NCI-H1417 (cell line): ENCODE results near the gene COL11A1.
"Not testable (repeated sequence)": the region's sequence is repeated elsewhere in the genome, so short reads cannot be mapped to it uniquely, and the experiment has no call there.

Experiments
- DNase-seq, 3 experiments: peaks; one replicate each; lab custom pipeline; 2025; lab: John Stamatoyannopoulos, UW

COL11A1 gene

DNA sequence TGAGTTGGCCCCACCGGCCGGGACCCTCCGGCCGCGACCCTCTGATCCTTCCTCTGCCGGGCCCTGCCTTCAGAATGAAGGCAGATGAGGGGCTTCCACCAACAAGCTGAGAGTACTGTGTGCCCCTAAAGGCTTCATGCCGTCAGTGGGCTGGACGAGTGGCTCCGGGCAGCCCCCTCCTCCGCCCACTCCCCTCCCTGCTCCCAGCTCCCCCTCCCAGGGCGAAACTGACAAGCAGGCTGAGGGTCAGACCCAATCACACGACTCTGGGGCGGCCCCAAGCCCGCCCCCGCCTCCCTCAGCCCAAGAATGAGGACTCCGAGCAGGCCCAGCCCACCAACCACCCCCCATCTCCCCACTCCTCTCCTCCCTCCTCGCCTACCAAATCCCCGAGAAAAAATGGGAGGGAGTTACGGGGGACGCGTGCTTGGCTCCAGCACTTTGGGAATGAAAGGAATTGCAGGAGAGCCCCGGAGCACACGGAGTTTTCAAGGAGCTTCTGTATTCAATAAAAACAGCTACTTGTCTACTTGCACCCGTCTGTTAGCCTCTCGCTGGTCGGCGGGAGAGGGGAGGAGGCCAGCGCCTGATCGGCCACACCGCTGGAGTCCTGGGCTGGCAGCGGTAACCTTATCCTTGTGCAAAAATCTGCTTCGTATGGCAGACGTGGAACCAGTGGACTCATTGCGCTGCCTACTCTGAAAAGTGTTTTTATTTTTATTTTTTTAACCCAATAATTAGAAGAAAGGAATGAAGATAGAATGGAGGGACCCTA lies at the start of gene COL11A1:
TSS of gene COL11A1 (minus strand) at position 147 of the 775 bp plus-strand sequence. CDS start 344 bp downstream, outside the sequence.
- DNase-seq = no peak

DNA sequence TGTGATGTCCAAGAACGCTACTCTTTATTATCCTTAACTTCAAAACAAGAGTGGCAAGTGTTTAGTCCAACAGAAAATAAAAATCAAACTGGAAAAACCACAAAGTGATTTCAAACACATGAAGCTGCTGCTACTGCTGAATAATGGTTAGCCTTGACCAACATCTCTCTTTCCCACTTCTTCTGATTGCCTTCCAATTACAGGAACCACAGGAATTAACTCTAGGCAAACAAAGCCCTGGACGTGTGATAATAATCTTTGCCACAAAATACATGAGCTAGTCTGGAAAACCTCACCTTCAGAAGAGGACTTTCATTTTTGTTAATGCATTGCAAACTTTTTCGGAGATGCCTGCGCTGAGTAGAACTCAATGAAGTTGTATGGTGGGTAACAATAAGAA lies 48.6 kb upstream of the COL11A1 start:
- DNase-seq = no peak

DNA sequence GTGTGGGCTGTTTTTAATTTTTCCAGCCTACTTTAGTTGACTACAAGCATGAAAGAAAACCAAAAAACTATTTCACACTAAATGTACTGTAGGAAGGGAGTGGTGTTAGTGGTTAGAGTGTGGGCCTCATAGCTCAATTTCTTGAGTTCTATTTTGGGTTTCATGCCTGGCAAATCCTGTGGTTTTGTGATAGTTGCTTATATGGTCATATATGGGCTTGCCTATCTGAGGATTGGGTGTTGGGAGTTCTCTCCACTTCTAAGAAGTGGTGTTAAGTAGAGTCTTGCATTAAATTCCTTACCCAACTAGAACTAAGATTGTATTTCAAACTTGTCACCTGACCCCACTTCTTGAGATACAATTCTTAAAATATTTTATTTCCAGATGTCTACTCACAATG lies 37.8 kb upstream of the COL11A1 start:
- DNase-seq = no peak

DNA sequence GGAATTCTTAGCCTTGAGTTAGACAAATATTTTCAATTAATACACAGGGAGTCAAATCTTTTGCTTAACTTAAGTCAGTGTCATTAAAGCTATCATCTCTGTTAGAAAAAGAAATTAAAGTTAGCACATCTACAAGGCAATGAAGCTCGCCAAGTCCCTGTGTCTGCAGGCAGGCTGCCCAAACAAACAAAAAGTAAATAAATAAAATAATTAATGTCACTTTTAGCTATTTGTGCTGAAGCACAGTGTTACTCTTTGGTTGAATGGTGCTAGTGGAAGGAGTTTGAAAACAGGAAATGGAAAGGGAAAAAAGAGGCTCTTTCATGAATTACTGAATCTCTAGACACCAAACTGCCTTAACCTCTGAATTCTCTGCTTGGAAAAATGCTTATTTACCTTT lies 37.1 kb upstream of the COL11A1 start:
- peak in 1 of 3 experiments; percentile 9 for DNase-seq

DNA sequence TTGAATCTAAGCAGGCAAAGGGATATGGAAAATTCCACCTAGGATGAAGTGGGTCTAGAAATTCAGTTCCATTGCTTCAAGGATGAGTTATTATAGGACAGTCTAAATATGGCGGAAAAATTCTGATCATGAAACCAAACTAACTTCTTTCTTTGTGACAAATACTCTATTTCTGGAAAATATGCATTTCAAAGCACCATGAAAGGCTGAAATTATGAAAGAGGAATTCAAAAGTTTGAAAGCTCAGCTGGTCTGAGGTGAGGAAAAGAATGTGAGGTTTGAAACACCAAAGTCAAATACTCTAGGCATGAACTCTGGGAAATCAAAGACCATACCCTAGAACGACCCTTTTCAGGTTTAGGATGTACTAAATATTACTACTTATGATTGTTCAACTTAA lies 36.4 kb upstream of the COL11A1 start:
- DNase-seq = no peak

DNA sequence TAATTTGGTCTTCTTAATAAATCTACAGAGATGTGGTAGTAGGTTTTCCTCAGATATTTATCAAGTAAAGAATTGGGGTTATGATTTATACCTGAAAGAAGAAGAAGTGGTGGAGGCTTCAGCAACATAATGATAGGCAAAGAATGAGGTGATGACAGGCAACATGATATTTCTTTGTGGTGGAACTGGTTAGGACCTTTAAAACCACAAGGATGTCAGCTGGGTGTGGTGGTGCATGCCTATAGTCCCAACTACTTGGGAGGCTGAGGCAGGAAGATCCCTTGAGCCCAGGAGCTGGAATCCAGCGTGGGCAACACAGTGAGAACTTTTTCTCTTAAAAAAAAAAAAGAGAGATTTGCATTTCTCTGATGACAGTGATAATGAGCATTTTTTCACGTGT lies 34.1 kb upstream of the COL11A1 start:
- DNase-seq = no peak

DNA sequence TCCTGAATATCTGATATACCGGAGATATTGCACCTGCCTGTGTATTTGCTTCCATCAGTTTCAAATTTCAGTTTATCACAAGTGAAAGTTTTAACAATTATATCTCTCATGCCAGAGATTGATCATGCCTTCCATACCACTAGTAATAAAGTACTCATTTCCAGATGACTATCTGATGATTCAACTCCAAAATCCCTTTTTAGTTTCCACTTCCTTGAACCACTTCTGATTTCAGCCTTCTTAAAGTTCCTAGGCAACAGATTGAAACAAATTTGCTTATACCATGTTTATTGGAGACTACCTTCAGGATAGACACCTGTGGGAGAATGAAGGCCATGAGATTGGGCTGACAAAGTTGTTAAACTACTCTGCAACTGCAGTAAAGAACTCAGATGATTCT lies 21.5 kb upstream of the COL11A1 start:
- DNase-seq = no peak

DNA sequence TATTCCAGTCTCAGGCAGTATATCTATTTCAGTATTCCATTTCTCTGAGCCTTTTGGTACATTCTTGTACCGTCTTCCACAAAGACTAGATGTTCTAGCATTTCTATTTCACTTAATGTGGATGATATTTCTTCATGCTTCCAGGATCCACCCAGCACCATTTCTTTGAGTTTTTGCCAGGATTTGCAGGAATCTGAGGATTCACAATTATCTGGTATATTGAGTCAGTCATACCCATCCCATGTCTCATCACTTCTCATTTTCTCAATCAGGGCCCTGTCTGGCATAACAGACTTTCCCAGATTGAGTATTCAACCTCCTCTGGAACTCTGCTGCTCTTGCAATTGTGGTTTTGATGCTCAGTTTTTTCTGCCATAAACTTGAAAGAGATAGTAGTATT lies 20.9 kb upstream of the COL11A1 start:
- no peak for DNase-seq

DNA sequence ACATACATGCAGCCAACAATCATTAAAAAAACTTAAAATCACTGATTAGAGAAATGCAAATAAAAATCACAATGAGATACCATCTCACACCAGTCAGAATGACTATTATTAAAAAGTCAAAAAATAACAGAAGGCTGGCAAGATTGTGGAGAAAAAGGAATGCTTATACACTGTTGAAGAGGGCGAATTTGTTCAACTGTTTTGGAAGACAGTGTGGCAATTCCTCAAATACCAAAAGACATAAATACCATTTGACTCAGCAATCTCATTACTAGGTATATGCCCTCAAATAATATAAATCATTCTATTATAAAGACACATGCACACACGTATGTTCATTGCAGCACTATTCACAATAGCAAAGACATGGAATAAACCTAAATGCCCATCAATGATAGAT lies 19.9 kb upstream of the COL11A1 start:
- DNase-seq = not testable (repeated sequence)

DNA sequence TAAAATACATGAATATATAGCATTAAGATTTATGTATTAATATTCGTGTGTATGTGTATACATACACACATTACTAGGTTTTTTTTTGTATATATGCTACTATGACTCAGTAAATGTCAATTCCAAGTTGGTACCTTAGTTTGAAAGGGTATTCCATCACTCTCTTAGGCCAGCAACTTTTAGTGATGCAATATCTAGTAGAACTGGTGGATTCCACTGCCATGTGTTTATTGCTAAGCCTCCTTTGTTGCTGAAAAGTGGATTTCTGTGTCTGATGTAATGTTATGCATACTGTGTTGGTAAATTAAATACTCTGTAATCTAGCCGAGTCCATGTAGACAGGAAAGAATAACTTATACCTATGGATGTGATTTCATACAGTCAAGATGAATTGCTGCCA lies 16.9 kb upstream of the COL11A1 start:
- no peak for DNase-seq

DNA sequence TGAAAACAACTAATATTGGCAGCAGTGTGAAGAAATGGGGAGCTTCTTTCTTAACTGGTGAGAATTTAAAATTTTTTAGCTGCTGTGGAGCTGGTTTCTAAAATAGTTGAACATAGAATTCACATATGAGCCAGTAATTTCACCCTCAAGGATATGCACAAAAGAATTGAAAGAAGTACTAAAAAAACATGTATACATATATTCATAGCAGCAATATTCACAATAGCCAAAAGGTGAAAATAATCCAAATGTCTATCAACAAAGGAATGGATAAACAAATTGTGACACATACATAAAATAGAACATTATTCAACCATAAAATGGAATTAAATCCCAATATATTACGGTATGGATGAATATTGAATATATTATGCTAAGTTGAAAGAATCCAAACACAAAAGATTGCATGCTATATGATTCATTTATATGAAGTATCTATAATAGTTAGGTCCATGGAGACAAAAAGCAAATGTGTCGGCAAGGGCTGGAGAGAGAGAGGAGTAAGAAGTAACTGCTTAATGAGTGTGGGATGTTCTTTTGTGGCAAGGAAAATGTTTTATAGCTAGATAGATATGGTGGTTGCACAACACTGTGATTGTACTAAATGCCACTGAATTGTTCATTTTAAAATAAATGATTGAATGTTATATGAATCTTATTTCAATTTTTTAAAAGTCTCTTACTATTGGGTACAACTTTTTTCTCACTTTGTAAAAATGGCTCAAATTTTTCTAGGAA lies 14.8 kb upstream of the COL11A1 start:
- no peak for DNase-seq

DNA sequence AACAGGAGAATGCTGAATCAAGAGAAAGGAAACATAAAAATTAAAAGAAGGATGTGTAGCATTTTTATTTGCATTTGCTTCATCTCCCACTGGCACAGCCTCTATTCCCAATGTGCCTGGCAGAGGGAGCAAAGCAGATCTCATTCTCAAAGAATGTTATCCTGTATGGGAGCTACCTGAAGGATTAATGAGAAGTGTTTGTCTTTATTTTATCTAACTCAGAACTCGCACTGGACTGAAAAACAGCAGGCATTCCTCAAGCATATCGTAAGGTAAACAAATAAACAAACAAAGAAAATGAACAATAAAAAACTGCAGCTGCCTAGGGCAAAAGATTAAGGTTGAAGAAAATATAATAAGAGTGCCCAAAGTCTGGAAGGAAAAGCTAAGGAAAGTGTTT lies 12.7 kb upstream of the COL11A1 start:
- no peak for DNase-seq

DNA sequence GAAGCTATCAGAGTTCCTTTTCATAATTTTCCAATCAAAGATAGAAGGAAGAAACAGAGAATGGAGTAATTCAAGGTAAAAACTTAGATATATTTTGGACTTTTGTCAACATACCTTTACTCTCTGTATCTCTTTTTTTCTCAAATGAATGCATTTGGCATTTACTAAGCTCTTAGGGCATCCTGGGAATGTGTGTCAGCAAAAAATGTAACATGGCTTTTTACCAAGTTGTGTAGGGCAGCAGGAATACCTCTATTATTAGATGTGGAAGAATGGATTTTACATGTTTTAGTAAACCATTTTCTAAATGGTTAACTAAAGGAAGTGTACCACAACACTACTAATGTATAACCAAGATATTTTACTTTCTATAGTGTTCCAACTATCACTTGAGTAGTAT lies 4.2 kb upstream of the COL11A1 start:
- no peak for DNase-seq

DNA sequence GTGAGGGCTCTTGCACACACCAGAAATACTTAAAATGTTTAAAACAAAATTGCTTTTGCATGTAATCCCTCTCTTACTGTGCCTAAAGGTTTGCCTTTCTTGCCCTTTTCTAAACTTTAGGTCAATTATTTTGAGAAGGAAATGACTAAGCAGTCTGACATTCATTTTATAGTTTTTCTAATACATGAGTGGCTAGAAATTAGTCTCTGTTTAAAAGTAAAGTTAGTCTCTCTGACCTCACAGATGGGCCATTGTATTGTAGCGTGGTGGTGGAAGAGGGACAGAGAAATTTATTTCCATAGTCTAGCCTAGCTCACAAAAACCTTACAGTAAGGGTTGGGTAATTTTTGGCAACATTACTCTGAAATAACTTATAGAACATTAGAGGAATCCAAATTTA lies 3.6 kb upstream of the COL11A1 start:
- DNase-seq = no peak

DNA sequence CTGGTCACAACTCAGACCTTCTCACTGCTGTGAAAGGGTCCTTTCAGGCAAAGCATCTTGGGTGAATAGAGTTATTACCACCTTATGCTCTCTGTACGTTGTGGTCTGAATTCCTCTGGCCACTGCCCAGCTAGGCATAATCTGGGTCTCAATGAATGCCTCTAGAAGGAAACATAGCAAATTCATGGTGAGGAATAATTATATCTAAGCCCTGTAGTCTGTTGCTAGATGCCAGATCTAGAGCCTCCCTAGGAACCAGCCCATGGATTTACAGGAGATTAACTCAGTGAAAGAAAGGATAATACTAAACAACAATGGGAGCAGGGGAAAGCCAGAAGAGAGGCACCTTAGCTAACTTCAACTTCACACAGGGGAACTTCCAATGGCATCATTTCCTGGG lies 2.4 kb upstream of the COL11A1 start:
- DNase-seq = no peak

DNA sequence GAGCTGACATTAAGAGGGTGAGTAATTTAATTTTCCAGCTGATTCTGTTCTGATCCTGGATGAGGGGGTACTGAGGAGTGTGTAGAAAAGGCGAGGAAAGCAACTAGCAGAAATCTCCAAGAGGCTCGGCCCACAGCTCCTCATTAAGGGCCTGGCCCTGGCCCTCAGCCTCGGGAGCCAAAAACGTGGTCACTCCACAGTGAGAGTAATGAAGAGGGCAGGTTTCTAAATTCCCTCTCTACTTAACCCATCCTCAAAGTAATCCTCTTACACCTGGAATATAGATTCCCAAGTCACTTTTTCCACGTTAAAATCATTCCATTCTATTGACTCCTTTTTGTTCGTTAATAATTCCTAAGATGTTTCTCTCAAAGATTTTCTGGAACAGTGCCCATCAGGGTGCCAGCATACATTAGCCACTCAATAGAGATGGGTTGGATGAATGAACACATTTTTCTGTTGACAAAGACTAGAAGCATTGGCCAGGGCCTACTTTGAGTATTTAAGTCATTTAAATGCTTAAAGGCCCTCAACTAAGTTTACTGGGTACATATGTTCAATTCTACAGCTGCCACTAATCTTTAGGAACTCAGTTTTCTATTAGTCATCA lies 1.1 kb upstream of the COL11A1 start:
- no peak for DNase-seq

DNA sequence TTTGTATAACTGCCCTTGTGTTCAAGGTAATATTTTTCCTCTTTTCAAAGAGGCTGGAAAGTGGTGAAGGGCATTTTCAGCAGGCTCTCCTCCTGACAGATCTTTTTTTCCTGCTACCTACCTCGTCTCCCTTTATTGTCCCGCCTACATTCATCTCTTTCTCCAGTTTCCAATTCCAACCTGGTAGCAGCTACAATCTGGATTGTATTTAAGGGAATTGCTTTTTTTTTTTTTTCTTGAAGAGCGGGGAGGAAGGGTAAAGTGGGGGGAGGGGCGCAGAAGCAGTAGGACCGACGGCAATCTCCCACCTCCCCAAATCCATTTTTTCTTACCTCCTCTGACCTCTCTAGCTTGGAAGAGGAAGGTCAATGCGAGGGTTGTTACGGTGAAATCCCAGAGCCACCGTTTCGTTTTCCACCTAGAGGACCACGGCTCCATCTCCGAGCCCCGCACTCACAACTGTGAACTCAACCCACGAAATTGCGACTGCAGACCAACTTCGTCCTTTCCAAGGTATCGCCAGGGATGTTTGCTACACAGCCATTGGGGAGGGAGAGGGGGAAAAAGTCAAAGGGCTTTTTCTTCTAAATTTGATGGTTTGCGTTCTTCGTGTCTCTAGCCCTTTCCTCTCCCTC lies 464 bp downstream of the COL11A1 start:
- no peak for DNase-seq

DNA sequence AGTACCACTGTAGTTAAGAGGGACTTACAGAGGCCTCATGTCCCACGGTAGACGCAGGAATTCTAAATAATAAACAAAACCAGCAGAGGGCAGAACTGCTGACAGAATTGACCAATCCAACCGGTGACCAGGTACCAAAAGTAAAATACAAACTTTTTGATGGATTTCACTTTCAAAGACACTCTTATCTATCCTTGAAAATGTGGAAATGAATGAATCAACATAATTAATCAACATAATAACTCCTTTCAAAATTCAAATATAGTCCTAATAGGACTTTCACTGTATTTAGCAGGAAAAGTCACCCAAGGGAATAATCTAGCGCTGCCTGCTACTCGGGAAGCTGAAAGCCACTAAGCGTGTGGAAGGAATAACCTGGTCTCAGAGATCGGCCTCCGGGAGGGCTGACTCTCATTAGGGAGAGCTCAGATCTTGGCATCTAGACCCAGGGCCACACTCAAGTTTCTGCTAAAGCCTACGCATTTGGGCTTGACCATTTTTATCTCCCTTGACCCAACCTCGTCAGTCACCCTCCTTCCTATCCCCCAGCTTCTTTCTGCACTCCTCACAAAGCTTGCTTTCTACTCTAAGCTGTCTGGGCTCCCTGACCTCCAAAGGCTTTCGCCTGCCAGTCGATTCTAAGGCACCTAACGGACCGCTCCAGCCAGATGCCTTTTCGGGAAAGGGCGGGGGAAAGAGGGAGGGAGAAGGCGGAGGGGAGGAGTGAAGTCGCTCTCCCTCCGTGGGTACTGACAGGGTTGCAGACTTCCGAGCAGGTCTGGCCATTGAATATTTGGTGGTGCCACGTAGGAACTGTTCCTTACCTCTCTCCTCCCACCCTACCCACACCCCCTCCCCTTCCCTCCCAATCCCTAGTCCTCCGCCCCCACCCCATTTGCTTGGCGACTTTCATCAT lies 1.6 kb downstream of the COL11A1 start:
- peak; percentile 3 to 63 (median 43) for DNase-seq

DNA sequence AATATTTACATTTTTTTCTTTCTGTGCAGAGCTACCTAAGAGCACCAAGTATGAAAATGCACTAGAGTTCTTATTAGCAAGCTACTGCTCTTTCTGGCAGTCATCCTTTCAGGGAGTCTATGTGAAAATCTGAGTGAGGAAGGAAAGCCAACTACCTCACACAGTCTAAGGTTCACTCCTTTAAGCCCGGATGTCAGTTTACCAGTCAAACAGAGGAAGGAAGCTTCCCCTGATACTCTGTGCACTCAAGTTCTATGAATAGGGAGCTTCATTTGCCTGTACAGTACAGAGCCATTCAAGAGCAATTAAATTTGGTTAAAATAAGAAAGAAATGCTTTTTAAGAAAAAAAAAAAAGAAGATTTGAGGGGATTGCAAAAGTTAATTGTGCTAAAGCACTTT lies 6.9 kb downstream of the COL11A1 start:
- no peak for DNase-seq

DNA sequence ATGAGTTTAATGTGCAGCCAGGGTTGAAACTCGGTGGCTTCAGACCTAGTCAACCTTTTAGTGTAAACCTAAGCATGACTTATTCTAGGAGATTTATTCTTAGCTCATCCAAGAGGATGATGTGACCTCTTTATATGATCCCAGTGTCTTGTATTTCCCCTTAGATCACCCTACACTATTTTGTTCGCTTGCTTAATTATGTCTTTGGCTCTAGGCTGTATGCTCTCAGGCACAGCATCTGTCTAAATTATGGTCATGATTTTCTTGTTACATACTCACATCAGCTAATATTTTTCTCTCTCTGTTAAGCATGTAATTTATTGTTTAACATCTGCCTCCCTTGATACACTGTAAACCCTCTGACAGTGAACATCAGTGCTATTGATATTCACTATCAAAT lies 19.1 kb downstream of the COL11A1 start:
- no peak for DNase-seq

DNA sequence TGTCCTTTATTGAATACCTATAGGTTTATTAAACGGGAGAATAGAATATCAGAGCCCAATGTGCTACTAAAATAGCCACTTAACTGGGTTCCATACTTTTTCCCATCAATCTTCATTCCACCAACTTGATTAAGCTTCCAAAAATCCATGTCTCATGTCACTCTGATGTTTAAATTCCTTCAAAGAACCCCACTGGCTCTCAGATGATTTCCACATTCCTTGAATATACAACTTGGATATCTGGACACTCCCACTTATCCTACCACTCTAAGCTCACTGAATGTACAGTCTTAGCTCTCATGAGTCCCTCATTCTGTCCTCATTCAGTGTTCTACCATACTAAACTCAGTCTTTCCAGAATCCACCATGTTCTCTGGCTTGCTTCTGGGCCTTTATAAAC lies 21.1 kb downstream of the COL11A1 start:
- DNase-seq = no peak

DNA sequence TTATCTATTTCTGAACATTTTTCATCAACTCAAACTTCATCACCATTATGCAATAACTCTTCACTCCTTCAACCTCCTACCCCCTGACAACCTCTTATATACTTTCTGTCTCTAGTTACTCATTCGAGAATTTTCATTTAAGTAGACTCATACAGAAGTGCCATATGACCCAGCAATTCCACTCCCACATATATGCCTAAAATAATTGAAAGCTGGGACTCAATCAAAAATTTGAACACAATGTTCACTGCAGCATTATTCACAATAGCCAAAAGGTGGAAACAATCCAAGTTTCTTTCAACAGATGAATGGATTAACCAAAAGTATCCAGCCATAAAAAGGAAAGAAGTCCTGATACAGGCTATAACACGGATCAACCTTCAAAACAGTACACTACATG lies 24.1 kb downstream of the COL11A1 start:
- no peak for DNase-seq
